ENCODE results near the gene INPP5E.

INPP5E gene

GRCh38 chr9:136383436-136383835, 56.2 kb downstream of the INPP5E start:
- no peak for DNase-seq

GRCh38 chr9:136381966-136382513, 57.6 kb downstream of the INPP5E start:
- DNase-seq, result no peak

GRCh38 chr9:136381311-136381710, 58.3 kb downstream of the INPP5E start:
- DNase-seq, result no peak

- no peak for DNase-seq
These were observed 59.3 kb downstream of the INPP5E start for GRCh38 chr9:136380381-136380780.

GRCh38 chr9:136379891-136380290, 59.8 kb downstream of the INPP5E start:
- no peak for DNase-seq

GRCh38 chr9:136379401-136379800, 60.2 kb downstream of the INPP5E start:
- no peak for DNase-seq

- no peak for DNase-seq
These were observed 60.7 kb downstream of the INPP5E start for GRCh38 chr9:136379003-136379287.
